Measurements from ENCODE around the gene GOLGA8M. TPM values are rescaled to one million over a fixed set of nuclear protein-coding genes. Genes with fewer than 3 reads are reported as not detected.
"Not testable (repeated sequence)": the region's sequence is repeated elsewhere in the genome, so short reads cannot be mapped to it uniquely, and the experiment has no call there.

The GOLGA8M gene
- total RNA-seq, 4 donors from 2014 or later = 0.71 to 1.7 TPM; not detected in 2

GRCh38 chr15:28725556-28725955 lies 13.3 kb upstream of the GOLGA8M start:
- WGBS = 98% methylated on average over 13 of the region's 14 CpGs
- intact Hi-C loops (cut with DNase I) = no loop called here
- no peak for DNase-seq (ENCODE audit: extremely low spot score)

GRCh38 chr15:28723986-28724385 lies 11.8 kb upstream of the GOLGA8M start:
- H3K9me3 ChIP-seq; H3K4me3 ChIP-seq; H3K36me3 ChIP-seq; DNase-seq (ENCODE audit: extremely low spot score); H3K4me1 ChIP-seq; intact Hi-C loops (cut with DNase I); H3K27me3 ChIP-seq; H3K27ac ChIP-seq (replicated peaks in 1 of 4): not testable (repeated sequence)
- no CpG with 5 or more reads among the region's 5 CpGs for WGBS

More at GRCh38 chr15:28725556-28725955, 13.3 kb upstream of the GOLGA8M start:
- Histone ChIP-seq H3K36me3 (no peaks in the 10 kb centered on the region), H3K27me3 (no peaks in the 10 kb centered on the region), H3K4me3 (no peak overlapping the region), H3K4me1 (no peaks in the 10 kb centered on the region), H3K27ac (replicated peaks in 1 of 4) (no peak overlapping the region), H3K9me3 (no peaks in the 10 kb centered on the region)
- no peak for TF ChIP-seq POLR2AphosphoS5 (IDR thresholded peaks at IDR 0.05)
- TF ChIP-seq POLR2A (IDR thresholded peaks at IDR 0.05; ENCODE audit: low read depth) = no peak
- TF ChIP-seq CTCF (IDR thresholded peaks at IDR 0.05) = no peak
- no peak for TF ChIP-seq EP300 (IDR thresholded peaks at IDR 0.05)

- H3K4me3 ChIP-seq; H3K9me3 ChIP-seq; H3K36me3 ChIP-seq; H3K27ac ChIP-seq (replicated peaks in 1 of 4); DNase-seq (ENCODE audit: extremely low spot score); intact Hi-C loops (cut with DNase I); H3K4me1 ChIP-seq; H3K27me3 ChIP-seq: not testable (repeated sequence)
- WGBS = 86% methylated on average over 4 of the region's 4 CpGs
Observed at GRCh38 chr15:28719626-28720025, 7.4 kb upstream of the GOLGA8M start.

GRCh38 chr15:28718576-28718975 lies 6.4 kb upstream of the GOLGA8M start:
- H3K36me3 ChIP-seq; intact Hi-C loops (cut with DNase I); H3K27me3 ChIP-seq; H3K4me3 ChIP-seq; H3K9me3 ChIP-seq; DNase-seq (ENCODE audit: extremely low spot score); H3K27ac ChIP-seq (replicated peaks in 1 of 4); H3K4me1 ChIP-seq: not testable (repeated sequence)
- WGBS = 85% methylated on average over 9 of the region's 11 CpGs

- 91% methylated on average over 2 of the region's 4 CpGs for WGBS
- H3K27ac ChIP-seq (replicated peaks in 1 of 4); H3K36me3 ChIP-seq; DNase-seq (ENCODE audit: extremely low spot score); intact Hi-C loops (cut with DNase I); H3K4me1 ChIP-seq; H3K4me3 ChIP-seq; H3K9me3 ChIP-seq; H3K27me3 ChIP-seq: not testable (repeated sequence)
Observed at GRCh38 chr15:28714176-28714575, 2.0 kb upstream of the GOLGA8M start.

GRCh38 chr15:28703927-28704326 lies 8.3 kb downstream of the GOLGA8M start:
- DNase-seq (ENCODE audit: extremely low spot score); H3K36me3 ChIP-seq; intact Hi-C loops (cut with DNase I); H3K4me3 ChIP-seq; H3K4me1 ChIP-seq; H3K27ac ChIP-seq (replicated peaks in 1 of 4); H3K9me3 ChIP-seq; H3K27me3 ChIP-seq: not testable (repeated sequence)
- no CpG with 5 or more reads among the region's 9 CpGs for WGBS

GRCh38 chr15:28702427-28702826 lies 9.8 kb downstream of the GOLGA8M start:
- not testable (repeated sequence) for H3K9me3 ChIP-seq
- WGBS = 65% methylated on average over 7 of the region's 11 CpGs

GRCh38 chr15:28694006-28694751 lies 18.0 kb downstream of the GOLGA8M start:
- H3K27ac ChIP-seq (replicated peaks in 1 of 4); H3K36me3 ChIP-seq; H3K27me3 ChIP-seq; intact Hi-C loops (cut with DNase I); H3K9me3 ChIP-seq; DNase-seq (ENCODE audit: extremely low spot score); H3K4me3 ChIP-seq; H3K4me1 ChIP-seq: not testable (repeated sequence)
- WGBS = 93% methylated on average over 26 of the region's 26 CpGs

More at GRCh38 chr15:28702427-28702826, 9.8 kb downstream of the GOLGA8M start:
- H3K4me3 ChIP-seq; H3K27me3 ChIP-seq; H3K27ac ChIP-seq (replicated peaks in 1 of 4); intact Hi-C loops (cut with DNase I); H3K36me3 ChIP-seq; H3K4me1 ChIP-seq; DNase-seq (ENCODE audit: extremely low spot score): not testable (repeated sequence)

GRCh38 chr15:28693021-28693420 lies 19.2 kb downstream of the GOLGA8M start:
- H3K4me3 ChIP-seq; H3K4me1 ChIP-seq; H3K27me3 ChIP-seq; H3K36me3 ChIP-seq; H3K9me3 ChIP-seq; DNase-seq (ENCODE audit: extremely low spot score); H3K27ac ChIP-seq (replicated peaks in 1 of 4); intact Hi-C loops (cut with DNase I): not testable (repeated sequence)
- 96% methylated on average over 12 of the region's 14 CpGs for WGBS

- H3K27ac ChIP-seq (replicated peaks in 1 of 4); H3K9me3 ChIP-seq; H3K36me3 ChIP-seq; H3K4me1 ChIP-seq; H3K27me3 ChIP-seq; H3K4me3 ChIP-seq; DNase-seq (ENCODE audit: extremely low spot score); intact Hi-C loops (cut with DNase I): not testable (repeated sequence)
- WGBS = no CpG with 5 or more reads among the region's 2 CpGs
Observed at GRCh38 chr15:28673533-28673932, 38.7 kb downstream of the GOLGA8M start.

GRCh38 chr15:28672122-28672521 lies 40.1 kb downstream of the GOLGA8M start:
- H3K36me3 ChIP-seq; DNase-seq (ENCODE audit: extremely low spot score); H3K27ac ChIP-seq (replicated peaks in 1 of 4); intact Hi-C loops (cut with DNase I); H3K27me3 ChIP-seq; H3K9me3 ChIP-seq; H3K4me1 ChIP-seq; H3K4me3 ChIP-seq: not testable (repeated sequence)
- WGBS = no CpG with 5 or more reads among the region's 3 CpGs

GRCh38 chr15:28666402-28666801 lies 45.8 kb downstream of the GOLGA8M start:
- H3K9me3 ChIP-seq; H3K36me3 ChIP-seq; H3K4me3 ChIP-seq; H3K4me1 ChIP-seq; H3K27ac ChIP-seq (replicated peaks in 1 of 4); H3K27me3 ChIP-seq; DNase-seq (ENCODE audit: extremely low spot score); intact Hi-C loops (cut with DNase I): not testable (repeated sequence)
- WGBS = no CpG with 5 or more reads among the region's 4 CpGs
